ENCODE results near the gene TANGO2.
A peak's percentile ranks its signal among the peaks of the same experiment; 100 is the strongest.

TANGO2 gene

DNA sequence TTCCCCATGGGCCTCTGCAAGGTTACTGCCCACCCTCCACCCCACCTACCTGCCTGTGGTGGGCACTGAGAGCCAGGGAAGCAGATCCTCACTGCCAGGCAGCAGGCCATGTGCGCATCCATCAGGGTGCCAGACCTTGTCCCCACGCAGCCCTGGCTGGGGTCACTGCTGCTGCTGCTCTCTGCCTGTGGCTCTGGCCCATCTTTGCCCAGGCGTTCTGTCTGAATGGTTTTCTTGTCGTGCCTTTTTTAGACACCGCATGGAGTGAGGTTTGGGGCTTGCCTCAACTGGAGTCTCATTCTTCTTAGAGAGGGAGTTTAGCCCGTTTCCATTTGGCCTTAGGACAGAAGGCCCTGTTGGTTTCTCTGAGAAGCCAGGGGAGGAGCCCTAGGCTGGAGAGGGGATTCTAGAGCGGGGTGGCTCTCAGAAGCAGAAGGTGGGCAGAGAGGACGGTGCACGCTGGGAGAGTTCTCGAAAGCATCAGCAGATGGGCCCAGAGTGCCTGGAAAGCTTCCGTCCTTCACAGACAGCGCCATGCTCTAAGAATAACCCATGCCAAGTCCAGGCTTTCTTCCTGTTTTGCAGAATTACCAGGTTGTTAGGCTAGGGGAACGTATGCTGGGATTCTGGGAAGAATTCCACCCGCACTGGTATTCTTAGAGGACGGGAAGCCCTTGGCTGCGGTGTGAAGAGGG, 8.1 kb downstream of the TANGO2 start:
- no peak for DNase-seq

GRCh38 chr22:20029550-20030225, 8.8 kb downstream of the TANGO2 start:
- DNase-seq: no peak

DNA sequence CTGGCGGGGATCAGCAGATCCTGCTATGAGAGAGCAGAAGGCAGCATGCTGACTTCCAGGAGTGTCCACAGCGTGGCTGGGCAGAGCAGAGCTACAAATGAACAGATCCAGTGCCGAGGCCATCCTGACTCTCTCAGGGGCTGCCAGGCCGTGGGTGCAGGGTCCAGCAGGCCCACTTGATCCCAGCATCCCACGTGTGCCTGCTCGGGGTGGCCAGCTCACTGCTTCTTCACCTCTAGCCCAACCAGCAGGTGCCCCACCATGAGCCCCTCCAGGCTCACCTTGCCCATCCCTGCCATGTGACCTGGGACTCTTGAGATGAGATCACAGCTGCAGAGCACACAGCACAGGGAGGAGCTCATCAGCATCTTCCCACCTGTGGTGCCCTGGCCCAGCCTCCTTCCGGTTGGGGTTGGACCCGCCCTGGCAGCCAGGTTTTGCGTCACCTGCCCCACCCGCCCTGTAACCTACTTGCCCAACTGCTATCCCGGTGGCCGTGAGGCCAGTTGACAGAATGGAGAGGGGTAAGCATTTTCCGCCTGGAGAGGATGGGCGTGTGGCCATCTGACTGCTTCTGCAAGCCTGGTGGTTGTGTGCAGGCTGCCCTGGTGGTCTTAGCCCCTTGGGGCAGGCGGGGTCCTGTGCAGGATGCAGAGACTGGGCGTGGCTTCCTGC, 11.0 kb downstream of the TANGO2 start:
- peak; percentile 42 for DNase-seq

DNA sequence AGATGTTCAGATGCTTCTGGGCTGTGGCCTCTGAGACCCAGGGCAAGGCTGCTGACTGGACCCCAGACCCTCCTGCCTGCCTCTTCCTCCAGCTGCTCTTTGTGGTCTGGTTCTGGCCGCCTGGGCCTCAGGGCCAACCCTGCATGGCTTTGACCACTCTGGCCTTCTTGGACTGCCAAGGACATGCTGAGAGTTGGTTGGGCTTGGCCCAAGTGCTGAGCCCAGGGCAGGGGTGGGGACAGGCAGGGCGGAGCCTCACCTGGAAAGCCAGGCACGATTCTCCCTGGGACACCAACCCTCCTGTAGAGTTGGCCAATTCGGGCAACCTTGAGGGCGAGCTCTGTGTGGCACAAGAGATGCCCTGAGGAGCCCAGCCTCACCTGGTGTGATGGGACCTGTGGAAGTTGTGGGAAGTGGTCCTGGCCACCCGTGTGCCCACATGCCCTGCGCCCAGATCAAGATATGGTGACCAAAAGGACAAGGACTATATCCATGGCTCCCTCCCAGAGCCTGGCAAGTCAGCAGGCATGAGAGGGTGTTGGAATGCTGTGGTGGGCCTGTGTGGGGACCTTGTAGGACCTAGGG, 11.6 kb downstream of the TANGO2 start:
- no peak for DNase-seq

GRCh38 chr22:20033045-20033706, 12.3 kb downstream of the TANGO2 start:
- DNase-seq: no peak

- no peak for DNase-seq
Measured at GRCh38 chr22:20034143-20034542, 13.2 kb downstream of the TANGO2 start.

GRCh38 chr22:20035375-20036083, 14.6 kb downstream of the TANGO2 start:
- no peak for DNase-seq

DNA sequence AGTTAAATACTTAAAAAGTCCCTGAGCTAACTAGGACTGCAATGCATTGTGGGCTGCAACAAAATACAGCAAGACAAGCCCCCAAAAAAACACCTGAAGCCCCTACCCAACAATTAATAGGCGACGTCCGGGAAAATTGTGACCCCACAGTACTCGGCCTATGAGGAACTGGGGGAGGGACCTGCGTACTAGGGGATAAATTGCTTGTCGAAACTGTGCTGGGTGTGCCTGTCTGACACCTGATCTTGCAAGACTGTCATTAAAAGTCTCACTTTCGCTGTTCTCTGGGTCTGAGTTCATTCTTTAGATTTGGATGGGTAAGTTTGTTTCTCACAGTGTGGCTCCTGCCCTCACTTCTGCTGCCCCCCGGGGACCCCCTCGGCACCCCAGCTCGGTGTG, 15.2 kb downstream of the TANGO2 start:
- DNase-seq: no peak

GRCh38 chr22:20036535-20037392, 15.9 kb downstream of the TANGO2 start:
- no peak for DNase-seq

DNA sequence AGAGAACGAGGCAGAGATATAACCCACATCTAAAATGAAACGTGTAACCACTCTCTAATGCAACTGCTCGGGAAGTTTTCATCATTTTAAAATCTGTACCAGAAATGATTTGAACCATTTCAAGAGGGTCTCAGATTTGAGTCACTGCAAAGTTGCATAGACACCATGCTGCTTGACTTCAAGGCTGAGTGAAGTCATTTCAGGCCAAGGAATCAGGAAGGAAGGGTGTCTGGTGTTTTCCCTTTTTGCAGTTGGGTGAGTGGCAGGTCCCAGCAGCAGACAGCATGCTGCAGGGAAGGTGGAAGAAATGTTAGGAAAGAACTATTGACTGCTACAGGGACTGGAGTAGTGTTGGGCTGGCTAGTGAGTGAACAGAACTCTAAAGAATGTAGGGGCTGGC, 16.5 kb downstream of the TANGO2 start:
- no peak for DNase-seq

- no peak for DNase-seq
Measured at GRCh38 chr22:20038574-20038973, 17.7 kb downstream of the TANGO2 start.

GRCh38 chr22:20039683-20040325, 18.9 kb downstream of the TANGO2 start:
- no peak for DNase-seq

DNA sequence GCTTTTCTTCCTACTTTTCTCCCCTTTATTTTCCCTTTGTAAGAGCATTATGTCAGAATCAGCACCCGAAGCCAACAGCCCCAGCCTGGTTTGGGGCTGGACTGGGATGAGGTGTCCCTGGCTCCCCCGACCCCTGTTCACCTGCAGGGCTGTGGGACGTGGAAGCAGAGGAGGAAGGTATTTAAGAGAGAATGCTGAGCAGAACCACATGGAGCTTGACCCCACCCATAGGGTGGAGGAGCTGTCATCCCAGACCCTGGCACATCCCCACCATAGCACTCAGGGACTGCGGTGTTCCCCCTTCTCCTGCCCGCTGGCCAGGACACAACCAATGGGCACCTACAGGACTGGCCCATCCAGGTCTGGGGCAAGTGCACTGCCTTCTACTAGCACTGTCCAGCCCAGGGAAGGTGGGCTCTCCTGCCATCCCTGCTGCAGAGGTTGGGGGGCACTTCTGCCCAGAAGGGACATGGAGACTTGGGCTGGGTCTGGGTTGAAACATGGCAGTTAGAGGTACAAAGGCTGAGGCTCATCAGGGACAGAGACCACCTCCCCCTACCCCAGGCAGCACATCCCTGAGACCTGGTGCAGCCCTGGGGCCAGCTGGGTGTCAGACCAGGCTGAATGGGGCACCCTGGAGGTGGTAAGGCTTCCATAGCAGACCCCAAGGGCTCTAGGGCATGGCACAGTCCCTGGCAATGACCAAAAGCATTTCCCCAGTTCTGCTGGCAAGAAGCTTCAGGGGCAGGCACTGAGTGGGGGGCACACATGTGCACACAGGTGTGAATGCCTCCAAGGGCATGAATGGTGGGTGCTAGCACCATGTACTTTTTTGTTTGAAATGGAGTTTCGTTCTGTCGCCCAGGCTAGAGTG, 19.7 kb downstream of the TANGO2 start:
- no peak for DNase-seq

- DNase-seq: no peak
Measured at GRCh38 chr22:20043057-20043996, 22.4 kb downstream of the TANGO2 start.

- no peak for DNase-seq
Measured at GRCh38 chr22:20043997-20044342, 23.1 kb downstream of the TANGO2 start.

DNA sequence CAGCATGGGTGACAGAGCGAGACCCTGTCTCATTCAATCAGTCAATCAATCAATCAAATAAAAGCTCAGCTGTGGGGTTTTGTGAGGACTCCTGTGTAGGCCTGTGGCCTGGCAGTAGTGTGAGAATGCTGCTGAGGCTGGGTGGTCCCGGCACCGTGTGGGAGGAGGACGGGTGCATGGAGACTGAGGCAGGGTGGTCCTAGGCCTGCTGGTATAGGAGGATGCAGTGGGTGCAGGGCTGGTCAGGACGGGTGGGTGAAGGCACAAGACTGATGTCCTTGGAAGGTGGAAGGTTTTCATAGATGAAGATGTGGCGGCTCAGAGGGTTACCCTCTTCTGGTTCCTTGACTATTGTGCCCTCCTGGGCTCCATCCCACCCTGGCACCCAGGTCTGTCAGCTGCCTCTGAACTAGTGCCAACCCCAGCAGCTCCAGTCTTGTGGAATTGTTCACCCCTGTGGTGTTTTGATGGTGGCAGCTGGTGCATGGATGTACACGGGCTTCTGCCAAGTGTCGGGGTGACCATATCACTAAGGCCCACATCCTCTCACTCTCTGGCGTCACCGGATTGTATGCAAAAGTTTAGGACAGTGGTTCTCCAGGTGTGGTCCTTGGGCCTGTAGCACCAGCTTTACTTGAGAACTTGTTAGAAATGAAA, 23.7 kb downstream of the TANGO2 start:
- DNase-seq: no peak

GRCh38 chr22:20046730-20047129, 25.8 kb downstream of the TANGO2 start:
- DNase-seq: no peak

- DNase-seq: no peak
Measured at GRCh38 chr22:20051927-20052308, 31.0 kb downstream of the TANGO2 start.

Data from CD4-positive, alpha-beta T cell treated with Interleukin-17A for 4 hours (primary cell).